SK-MEL-5 (cell line): ENCODE data around the gene ING2. TPM values are rescaled to one million over a fixed set of nuclear protein-coding genes. Genes with fewer than 3 reads are reported as not detected.
"Not testable (repeated sequence)": the region's sequence is repeated elsewhere in the genome, so short reads cannot be mapped to it uniquely, and the experiment has no call there.

Experiments
- DNase-seq: peaks from one replicate; pipeline ENCODE4 v3.0.0-alpha.2; 2016; ENCODE audit warnings: low read depth, low spot score
- in situ Hi-C: cut with HindIII; loops from 2 replicates; pipeline ENCODE4 v1.10.0; 2016; ENCODE audit warnings: low sequenced_read_pairs, high pct_unique_total_duplicates, low pct_unique_long_range_greater_than_20kb
- polyA plus RNA-seq, 2 experiments: library from polyadenylated mRNA; depleted of rRNA; stranded (reverse); fragments of >200 nt; gene quantifications; 2 replicates each; pipeline ENCODE4 v1.2.3, GENCODE V29; 2015
- total RNA-seq: library from RNA; depleted of rRNA; stranded (reverse); fragments of >200 nt; shearing (Covaris generic); gene quantifications from 2 replicates; pipeline ENCODE4 v1.2.3, GENCODE V29; 2014; rRNA removed

ING2 gene
- 9.0 and 9.7 TPM in 2 replicates for total RNA-seq
- polyA plus RNA-seq (2015; cell fraction: cytosol; rRNA removed) = 14.0 and 16.0 TPM in 2 replicates
- polyA plus RNA-seq (2015; cell fraction: nucleus; rRNA removed) = 3.8 and 5.3 TPM in 2 replicates

- in situ Hi-C loops = no loop called here
- no peak for DNase-seq
These were observed at the start of gene ING2 for GRCh38 chr4:183504930-183505610. TSS of gene ING2 (plus strand) at chr4:183505058. CDS start at chr4:183505196, 138 bp downstream.

- DNase-seq = no peak
These were observed 49.2 kb upstream of the ING2 start for GRCh38 chr4:183455431-183456195.

GRCh38 chr4:183458005-183458404 lies 46.9 kb upstream of the ING2 start:
- in situ Hi-C loops = no loop called here
- no peak for DNase-seq

More at GRCh38 chr4:183455431-183456195, 49.2 kb upstream of the ING2 start:
- in situ Hi-C loops = no loop called here

GRCh38 chr4:183463903-183464619 lies 40.8 kb upstream of the ING2 start:
- DNase-seq, in situ Hi-C loops: not testable (repeated sequence)

GRCh38 chr4:183465879-183466278 lies 39.0 kb upstream of the ING2 start:
- DNase-seq, in situ Hi-C loops: not testable (repeated sequence)

- no peak for DNase-seq
- in situ Hi-C loops = no loop called here
These were observed 37.6 kb upstream of the ING2 start for GRCh38 chr4:183467246-183467645.

- in situ Hi-C loops = no loop called here
- no peak for DNase-seq
These were observed 36.4 kb upstream of the ING2 start for GRCh38 chr4:183468210-183469095.

GRCh38 chr4:183469285-183469684 lies 35.6 kb upstream of the ING2 start:
- in situ Hi-C loops = no loop called here
- no peak for DNase-seq

GRCh38 chr4:183469936-183470335 lies 34.9 kb upstream of the ING2 start:
- in situ Hi-C loops = no loop called here
- DNase-seq = peak; percentile 68

- DNase-seq = no peak
- in situ Hi-C loops = no loop called here
These were observed 34.0 kb upstream of the ING2 start for GRCh38 chr4:183470821-183471220.

- in situ Hi-C loops = no loop called here
- DNase-seq = peak; percentile 83
These were observed 32.7 kb upstream of the ING2 start for GRCh38 chr4:183471946-183472708.

GRCh38 chr4:183478123-183478522 lies 26.7 kb upstream of the ING2 start:
- in situ Hi-C loops = no loop called here
- DNase-seq = no peak

GRCh38 chr4:183478926-183479325 lies 25.9 kb upstream of the ING2 start:
- in situ Hi-C loops = no loop called here
- DNase-seq = no peak

- DNase-seq, in situ Hi-C loops: not testable (repeated sequence)
These were observed 22.3 kb upstream of the ING2 start for GRCh38 chr4:183482515-183483095.

GRCh38 chr4:183483997-183484396 lies 20.9 kb upstream of the ING2 start:
- DNase-seq = no peak
- in situ Hi-C loops = no loop called here

GRCh38 chr4:183485411-183486160 lies 19.3 kb upstream of the ING2 start:
- DNase-seq = no peak
- in situ Hi-C loops = no loop called here
